Mesendoderm (in vitro differentiated cells): ENCODE results near the gene PCDHB10.
"Not testable (repeated sequence)": the region's sequence is repeated elsewhere in the genome, so short reads cannot be mapped to it uniquely, and the experiment has no call there.

Experiments used
- DNase-seq: peaks from one replicate; pipeline ENCODE4 v3.0.0; 2013
- H2AK5ac ChIP-seq: 2 replicates; pipeline ENCODE4 v1.6.1; 2013; ENCODE audit warnings: low read length, inconsistent platforms
- H2BK120ac ChIP-seq: 2 replicates; pipeline ENCODE4 v1.6.1; 2013; ENCODE audit warnings: low read depth, mild to moderate bottlenecking, low read length, moderate library complexity, mixed read lengths
- H2BK15ac ChIP-seq: replicated peaks from 2 replicates; pipeline ENCODE4 v1.6.1; 2013; ENCODE audit warnings: low read depth, mild to moderate bottlenecking, moderate library complexity
- H2BK5ac ChIP-seq: 2 replicates; pipeline ENCODE4 v1.6.1; 2013; ENCODE audit warnings: low read length, inconsistent platforms
- H3K18ac ChIP-seq: 2 replicates; pipeline ENCODE4 v1.6.1; 2013; ENCODE audit warnings: mild to moderate bottlenecking, low read length, mixed read lengths
- H3K23ac ChIP-seq: one replicate; pipeline ENCODE4 v1.6.1; 2013; ENCODE audit warnings: low read length
- H3K27ac ChIP-seq: 2 replicates; pipeline ENCODE4 v1.5.1; 2013; ENCODE audit warnings: low read depth, mild to moderate bottlenecking, inconsistent platforms, low read length, moderate library complexity
- H3K27me3 ChIP-seq: 2 replicates; pipeline ENCODE4 v1.6.1; 2013; ENCODE audit warnings: low read length, control low read depth, mild to moderate bottlenecking, inconsistent platforms; ENCODE audit not compliant: insufficient read depth, poor library complexity
- H3K36me3 ChIP-seq: 2 replicates; pipeline ENCODE4 v1.6.1; 2013; ENCODE audit warnings: low read length, inconsistent platforms; ENCODE audit not compliant: control insufficient read depth, insufficient read depth
- H3K4ac ChIP-seq: one replicate; pipeline ENCODE4 v1.6.1; 2013; ENCODE audit warnings: low read depth, mild to moderate bottlenecking, low read length, moderate library complexity
- H3K4me1 ChIP-seq: 2 replicates; pipeline ENCODE4 v1.6.1; 2013; ENCODE audit warnings: low read depth, low read length, inconsistent platforms; ENCODE audit not compliant: control insufficient read depth
- H3K4me2 ChIP-seq: 2 replicates; pipeline ENCODE4 v1.6.1; 2013; ENCODE audit warnings: low read length
- H3K4me3 ChIP-seq: 2 replicates; pipeline ENCODE4 v1.5.1; 2013; ENCODE audit warnings: mild to moderate bottlenecking, low read length
- H3K56ac ChIP-seq: one replicate; pipeline ENCODE4 v1.6.1; 2013; ENCODE audit warnings: low read length
- H3K79me1 ChIP-seq: 2 replicates; pipeline ENCODE4 v1.6.1; 2013; ENCODE audit warnings: low read length, inconsistent platforms
- H3K79me2 ChIP-seq: 2 replicates; pipeline ENCODE4 v1.6.1; 2013; ENCODE audit warnings: mild to moderate bottlenecking, low read length; ENCODE audit not compliant: control insufficient read depth, insufficient read depth
- H3K9ac ChIP-seq: 2 replicates; pipeline ENCODE4 v1.6.1; 2013; ENCODE audit warnings: low read length, inconsistent platforms
- H4K5ac ChIP-seq: one replicate; pipeline ENCODE4 v1.6.1; 2013; ENCODE audit warnings: low read length
- H4K8ac ChIP-seq: one replicate; pipeline ENCODE4 v1.6.1; 2013; ENCODE audit warnings: low read depth, mild to moderate bottlenecking, control low read depth, low read length, moderate library complexity
- WGBS: extraction: QIAGEN DNeasy Blood & Tissue Kit; methylation state at CpG from one replicate; pipeline ENCODE4 v1.1.7; 2013; ENCODE audit warnings: low lambda C conversion rate, missing lambda C conversion rate; ENCODE audit not compliant: insufficient coverage; ENCODE audit errors: extremely low coverage; 5-methylcytosine and 5-hydroxymethylcytosine counted together

The PCDHB10 gene

DNA sequence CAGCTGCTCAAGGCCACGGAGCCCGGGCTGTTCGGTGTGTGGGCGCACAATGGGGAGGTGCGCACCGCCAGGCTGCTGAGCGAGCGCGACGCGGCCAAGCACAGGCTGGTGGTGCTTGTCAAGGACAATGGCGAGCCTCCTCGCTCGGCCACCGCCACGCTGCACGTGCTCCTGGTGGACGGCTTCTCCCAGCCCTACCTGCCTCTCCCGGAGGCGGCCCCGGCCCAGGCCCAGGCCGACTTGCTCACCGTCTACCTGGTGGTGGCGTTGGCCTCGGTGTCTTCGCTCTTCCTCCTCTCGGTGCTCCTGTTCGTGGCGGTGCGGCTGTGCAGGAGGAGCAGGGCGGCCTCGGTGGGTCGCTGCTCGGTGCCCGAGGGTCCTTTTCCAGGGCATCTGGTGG lies 3.0 kb upstream of the PCDHB10 start:
- not testable (repeated sequence) for H3K18ac ChIP-seq, H3K27me3 ChIP-seq, H3K4me1 ChIP-seq, H4K5ac ChIP-seq, H3K79me1 ChIP-seq, H2BK15ac ChIP-seq, H3K27ac ChIP-seq, H2BK120ac ChIP-seq, H3K9ac ChIP-seq, H3K4me3 ChIP-seq, H3K56ac ChIP-seq, DNase-seq, H3K23ac ChIP-seq, H3K4me2 ChIP-seq, H4K8ac ChIP-seq, H3K4ac ChIP-seq, H3K36me3 ChIP-seq, H2BK5ac ChIP-seq, H3K79me2 ChIP-seq, H2AK5ac ChIP-seq
- no CpG with 5 or more reads among the region's 35 CpGs for WGBS

GRCh38 chr5:141194332-141194731 lies 2.2 kb downstream of the PCDHB10 start:
- not testable (repeated sequence) for H3K23ac ChIP-seq, H3K27me3 ChIP-seq, H4K8ac ChIP-seq, H2BK5ac ChIP-seq, H3K27ac ChIP-seq, H3K79me1 ChIP-seq, H4K5ac ChIP-seq, H2BK120ac ChIP-seq, H3K9ac ChIP-seq, H3K4me2 ChIP-seq, DNase-seq, H3K4me3 ChIP-seq, H3K36me3 ChIP-seq, H2AK5ac ChIP-seq, H3K4me1 ChIP-seq, H3K56ac ChIP-seq, H2BK15ac ChIP-seq, H3K79me2 ChIP-seq, H3K4ac ChIP-seq, H3K18ac ChIP-seq
- no CpG with 5 or more reads among the region's 37 CpGs for WGBS

DNA sequence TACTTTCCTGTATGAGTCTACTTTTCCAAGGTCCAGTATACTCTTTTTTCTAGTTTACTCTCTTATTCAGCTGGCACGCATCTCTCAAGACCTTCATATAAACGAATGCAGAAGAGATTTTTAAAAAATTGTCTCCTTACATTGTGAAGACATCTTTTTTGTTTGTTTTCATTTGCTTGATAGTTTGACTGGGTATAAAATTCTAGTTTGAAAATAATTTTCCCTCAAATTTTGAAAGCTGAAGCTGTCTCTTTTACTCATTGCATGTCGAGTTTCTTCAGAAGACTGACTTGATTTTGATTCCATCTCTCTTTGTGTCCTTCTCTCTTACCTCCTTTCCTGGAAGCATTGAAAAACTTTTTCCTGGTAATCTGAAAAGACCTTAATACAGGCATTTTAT lies 4.2 kb downstream of the PCDHB10 start:
- Histone ChIP-seq H3K27me3 (no peaks in the 10 kb centered on the region), H3K4me1 (no peaks in the 10 kb centered on the region), H4K8ac (no peak overlapping the region), H3K9ac (no peak overlapping the region), H2BK5ac (no peak overlapping the region), H3K56ac (no peak overlapping the region), H3K4me2 (no peak overlapping the region), H3K36me3 (no peaks in the 10 kb centered on the region), H3K23ac (no peak overlapping the region), H3K18ac (no peak overlapping the region), H2AK5ac (no peak overlapping the region), H3K27ac (no peak overlapping the region), H3K4ac (no peak overlapping the region), H3K79me1 (no peaks in the 10 kb centered on the region), H3K79me2 (no peaks in the 10 kb centered on the region), H3K4me3 (no peak overlapping the region), H2BK15ac (no peak overlapping the region), H4K5ac (no peak overlapping the region), H2BK120ac (no peak overlapping the region)
- no CpG with 5 or more reads among the region's 3 CpGs for WGBS
- DNase-seq, result no peak

DNA sequence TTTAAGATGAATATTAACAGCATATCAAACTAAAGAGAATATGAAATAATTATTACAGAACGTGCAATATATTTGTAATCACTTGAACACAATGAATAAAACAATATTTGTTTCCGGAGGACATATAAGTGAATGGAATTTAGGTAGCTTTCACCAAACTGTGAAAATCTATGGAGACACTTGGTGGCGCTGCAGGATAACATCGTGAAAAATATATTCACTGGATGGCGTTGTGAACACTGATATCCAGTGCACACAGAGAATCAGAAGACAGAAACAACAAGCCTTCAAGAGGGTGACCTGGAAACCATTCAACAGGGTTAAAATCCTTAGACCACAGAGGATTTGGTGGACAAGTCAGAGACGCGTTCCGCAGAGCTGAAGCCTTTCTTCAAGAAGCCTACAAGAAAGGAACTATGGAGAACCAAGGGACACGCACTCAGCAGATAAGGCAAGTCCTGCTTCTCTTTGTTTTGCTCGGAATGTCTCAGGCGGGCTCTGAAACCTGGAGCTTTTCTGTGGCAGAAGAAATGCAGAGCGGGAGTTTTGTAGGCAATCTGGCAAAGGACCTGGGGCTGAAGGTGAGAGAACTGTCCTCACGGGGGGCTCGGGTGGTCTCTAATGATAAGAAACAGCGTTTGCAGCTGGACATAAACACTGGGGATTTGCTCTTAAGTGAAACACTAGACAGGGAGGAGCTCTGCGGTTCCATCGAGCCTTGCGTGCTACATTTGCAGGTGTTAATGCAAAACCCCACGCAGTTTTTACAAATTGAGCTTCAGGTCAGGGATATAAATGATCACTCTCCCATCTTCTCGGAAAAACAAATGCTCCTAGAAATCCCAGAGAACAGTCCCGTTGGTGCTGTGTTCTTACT lies 7.4 kb downstream of the PCDHB10 start, which contains the start of gene PCDHB11:
PCDHB11 (plus strand) TSS at position 269 of the 877 bp plus-strand sequence; CDS start at position 417, 148 bp downstream.
- no peak within 1 kb of the TSS for H2BK5ac ChIP-seq
- H3K9ac ChIP-seq, result no peak within 1 kb of the TSS
- H3K79me2 ChIP-seq, result no peaks in the 10 kb centered on the region
- H3K56ac ChIP-seq, result no peak within 1 kb of the TSS
- DNase-seq, result peak; percentile 46
- no peak within 1 kb of the TSS for H2AK5ac ChIP-seq
- no peaks in the 10 kb centered on the region for H3K79me1 ChIP-seq
- H3K36me3 ChIP-seq, result no peaks in the 10 kb centered on the region
- no peak within 1 kb of the TSS for H3K27ac ChIP-seq
- H3K4me2 ChIP-seq, result no peak within 1 kb of the TSS
- WGBS, result no CpG with 5 or more reads among the region's 21 CpGs
- no peak within 1 kb of the TSS for H3K4ac ChIP-seq
- H2BK120ac ChIP-seq, result no peak within 1 kb of the TSS
- no peak within 1 kb of the TSS for H3K4me3 ChIP-seq
- no peak within 1 kb of the TSS for H2BK15ac ChIP-seq
- H3K23ac ChIP-seq, result no peak within 1 kb of the TSS
- H4K8ac ChIP-seq, result no peak within 1 kb of the TSS
- no peak within 1 kb of the TSS for H3K18ac ChIP-seq
- no peak within 1 kb of the TSS for H4K5ac ChIP-seq
- no peaks in the 10 kb centered on the region for H3K4me1 ChIP-seq
- no peaks in the 10 kb centered on the region for H3K27me3 ChIP-seq

DNA sequence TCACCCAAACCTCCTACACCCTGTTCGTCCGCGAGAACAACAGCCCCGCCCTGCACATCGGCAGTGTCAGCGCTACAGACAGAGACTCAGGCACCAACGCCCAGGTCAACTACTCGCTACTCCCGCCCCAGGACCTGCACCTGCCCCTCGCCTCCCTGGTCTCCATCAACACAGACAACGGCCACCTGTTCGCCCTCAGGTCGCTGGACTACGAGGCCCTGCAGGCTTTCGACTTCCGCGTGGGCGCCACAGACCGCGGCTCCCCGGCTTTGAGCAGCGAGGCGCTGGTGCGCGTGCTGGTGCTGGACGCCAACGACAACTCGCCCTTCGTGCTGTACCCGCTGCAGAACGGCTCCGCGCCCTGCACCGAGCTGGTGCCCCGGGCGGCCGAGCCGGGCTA lies 9.0 kb downstream of the PCDHB10 start:
- WGBS, result no CpG with 5 or more reads among the region's 38 CpGs
- H3K4me3 ChIP-seq, H3K36me3 ChIP-seq, H3K4me2 ChIP-seq, H4K8ac ChIP-seq, H2BK15ac ChIP-seq, H2AK5ac ChIP-seq, H3K9ac ChIP-seq, H3K23ac ChIP-seq, H3K79me1 ChIP-seq, H3K4me1 ChIP-seq, H3K4ac ChIP-seq, DNase-seq, H3K27me3 ChIP-seq, H4K5ac ChIP-seq, H3K27ac ChIP-seq, H3K18ac ChIP-seq, H2BK120ac ChIP-seq, H3K79me2 ChIP-seq, H2BK5ac ChIP-seq, H3K56ac ChIP-seq: not testable (repeated sequence)

- not testable (repeated sequence) for H4K5ac ChIP-seq, H2AK5ac ChIP-seq, H2BK15ac ChIP-seq, H2BK120ac ChIP-seq, H3K4ac ChIP-seq, H3K4me3 ChIP-seq, H3K4me2 ChIP-seq, H3K79me2 ChIP-seq, H3K9ac ChIP-seq, H3K18ac ChIP-seq, H3K56ac ChIP-seq, H4K8ac ChIP-seq, H3K4me1 ChIP-seq, H3K23ac ChIP-seq, H2BK5ac ChIP-seq, H3K79me1 ChIP-seq, H3K27me3 ChIP-seq, DNase-seq, H3K27ac ChIP-seq, H3K36me3 ChIP-seq
- no CpG with 5 or more reads among the region's 35 CpGs for WGBS
Observed at GRCh38 chr5:141201646-141202045, 9.5 kb downstream of the PCDHB10 start.
